GM12801 (cell line): ENCODE data around the gene SLC25A17.

ENCODE experiments used
- TF ChIP-seq, protein P1 (sequence below): IDR thresholded peaks from one replicate; pipeline ENCODE4 v1.5.1; 2011; ENCODE audit warnings: control low read depth; ENCODE audit not compliant: insufficient read length; ENCODE audit errors: extremely low read depth

SLC25A17 gene

GRCh38 chr22:40855979-40856512, 36.9 kb upstream of the SLC25A17 start:
- TF ChIP-seq, protein P1, sequence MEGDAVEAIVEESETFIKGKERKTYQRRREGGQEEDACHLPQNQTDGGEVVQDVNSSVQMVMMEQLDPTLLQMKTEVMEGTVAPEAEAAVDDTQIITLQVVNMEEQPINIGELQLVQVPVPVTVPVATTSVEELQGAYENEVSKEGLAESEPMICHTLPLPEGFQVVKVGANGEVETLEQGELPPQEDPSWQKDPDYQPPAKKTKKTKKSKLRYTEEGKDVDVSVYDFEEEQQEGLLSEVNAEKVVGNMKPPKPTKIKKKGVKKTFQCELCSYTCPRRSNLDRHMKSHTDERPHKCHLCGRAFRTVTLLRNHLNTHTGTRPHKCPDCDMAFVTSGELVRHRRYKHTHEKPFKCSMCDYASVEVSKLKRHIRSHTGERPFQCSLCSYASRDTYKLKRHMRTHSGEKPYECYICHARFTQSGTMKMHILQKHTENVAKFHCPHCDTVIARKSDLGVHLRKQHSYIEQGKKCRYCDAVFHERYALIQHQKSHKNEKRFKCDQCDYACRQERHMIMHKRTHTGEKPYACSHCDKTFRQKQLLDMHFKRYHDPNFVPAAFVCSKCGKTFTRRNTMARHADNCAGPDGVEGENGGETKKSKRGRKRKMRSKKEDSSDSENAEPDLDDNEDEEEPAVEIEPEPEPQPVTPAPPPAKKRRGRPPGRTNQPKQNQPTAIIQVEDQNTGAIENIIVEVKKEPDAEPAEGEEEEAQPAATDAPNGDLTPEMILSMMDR = no peak

GRCh38 chr22:40855071-40855978, 36.2 kb upstream of the SLC25A17 start:
- TF ChIP-seq, protein P1 = no peak

- TF ChIP-seq, protein P1 = no peak
These were observed 34.8 kb upstream of the SLC25A17 start for GRCh38 chr22:40853961-40854360.

DNA sequence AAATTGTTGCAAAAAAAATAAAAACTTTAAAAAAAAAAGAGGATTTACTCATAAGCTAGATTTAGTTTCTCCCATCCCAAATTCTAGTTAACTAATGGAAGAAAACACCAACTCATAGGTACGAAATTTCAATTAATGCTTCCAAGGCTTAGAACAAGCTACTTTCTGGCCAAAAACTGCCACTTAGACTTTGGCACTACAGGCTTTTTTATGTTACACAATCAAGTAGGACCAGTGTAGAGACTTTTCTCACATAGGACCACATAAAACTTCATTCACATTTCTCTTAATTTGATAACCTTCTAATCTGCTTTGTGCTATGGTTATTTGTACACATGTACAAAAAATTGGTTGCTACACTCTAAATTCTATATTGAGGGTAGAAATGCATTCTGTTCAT, 34.2 kb upstream of the SLC25A17 start:
- TF ChIP-seq, protein P1 = no peak

GRCh38 chr22:40844951-40845350, 25.8 kb upstream of the SLC25A17 start:
- TF ChIP-seq, protein P1 = no peak

DNA sequence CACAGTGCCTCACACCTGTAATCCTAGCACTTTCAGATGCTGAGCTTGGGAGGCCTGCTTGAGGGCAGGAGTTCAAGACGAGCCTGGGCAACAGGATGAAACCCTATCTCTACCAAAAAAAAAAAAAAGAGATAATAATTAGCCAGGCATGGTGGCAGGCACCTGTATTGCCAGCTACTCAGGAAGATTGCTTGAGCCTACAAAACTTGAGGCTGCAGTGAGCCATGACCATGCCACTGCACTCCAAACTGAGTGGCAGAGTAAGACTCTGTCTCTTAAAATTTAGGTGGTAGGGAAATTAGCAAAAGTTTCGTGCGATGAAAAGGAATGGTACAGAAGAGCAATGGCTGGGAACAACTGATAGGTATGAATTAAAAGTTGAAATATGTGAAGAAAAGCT, 19.3 kb upstream of the SLC25A17 start:
- TF ChIP-seq, protein P1 = no peak

DNA sequence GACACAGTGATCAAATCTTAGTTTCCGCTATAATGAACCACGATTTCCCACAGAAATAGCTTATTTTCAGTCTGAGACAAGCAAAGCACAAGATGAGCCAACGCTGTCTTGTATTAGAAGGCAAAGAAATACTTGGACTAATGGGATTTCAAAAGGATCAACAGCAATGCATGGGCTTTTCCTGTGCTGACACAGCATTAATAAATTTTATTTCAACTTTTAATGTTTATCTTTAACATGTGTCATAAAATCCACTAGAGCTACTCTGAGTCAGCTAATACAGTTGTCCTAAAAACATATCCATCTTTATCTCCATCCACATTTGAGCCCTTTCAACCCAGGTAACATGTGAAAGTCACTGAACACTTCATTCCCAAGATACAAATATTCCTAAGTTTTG, 15.5 kb upstream of the SLC25A17 start:
- TF ChIP-seq, protein P1 = no peak
